IPS-15b (cell line): ENCODE data around the gene KIF5C.

ENCODE experiments used
- H3K27me3 ChIP-seq: one replicate; pipeline ENCODE4 v1.6.1; 2013; ENCODE audit warnings: low read length; ENCODE audit not compliant: control insufficient read depth, insufficient read depth
- H3K36me3 ChIP-seq: one replicate; pipeline ENCODE4 v1.6.1; 2013; ENCODE audit warnings: low read length; ENCODE audit not compliant: control insufficient read depth, insufficient read depth
- H3K4me1 ChIP-seq: one replicate; pipeline ENCODE4 v1.6.1; 2013; ENCODE audit warnings: mild to moderate bottlenecking, low read length; ENCODE audit not compliant: control insufficient read depth, insufficient read depth
- H3K4me3 ChIP-seq: one replicate; pipeline ENCODE4 v1.5.1; 2013; ENCODE audit warnings: low read depth, low read length
- H3K9ac ChIP-seq: one replicate; pipeline ENCODE4 v1.6.1; 2013; ENCODE audit warnings: low read depth, mild to moderate bottlenecking, low read length
- H3K9me3 ChIP-seq: one replicate; pipeline ENCODE4 v1.6.1; 2013; ENCODE audit warnings: mild to moderate bottlenecking, low read length; ENCODE audit not compliant: control insufficient read depth, insufficient read depth

KIF5C gene

GRCh38 chr2:148982282-148982681 is 107.3 kb downstream of the KIF5C start:
- Histone ChIP-seq H3K36me3 (peaks cover 5% of the 10 kb centered on the region), H3K4me3 (no peak overlapping the region), H3K9me3 (no peaks in the 10 kb centered on the region), H3K9ac (no peak overlapping the region), H3K4me1 (no peaks in the 10 kb centered on the region), H3K27me3 (no peaks in the 10 kb centered on the region)

GRCh38 chr2:148983896-148984295 is 108.9 kb downstream of the KIF5C start:
- Histone ChIP-seq H3K4me3 (no peak overlapping the region), H3K4me1 (no peaks in the 10 kb centered on the region), H3K36me3 (peaks cover 5% of the 10 kb centered on the region)

DNA sequence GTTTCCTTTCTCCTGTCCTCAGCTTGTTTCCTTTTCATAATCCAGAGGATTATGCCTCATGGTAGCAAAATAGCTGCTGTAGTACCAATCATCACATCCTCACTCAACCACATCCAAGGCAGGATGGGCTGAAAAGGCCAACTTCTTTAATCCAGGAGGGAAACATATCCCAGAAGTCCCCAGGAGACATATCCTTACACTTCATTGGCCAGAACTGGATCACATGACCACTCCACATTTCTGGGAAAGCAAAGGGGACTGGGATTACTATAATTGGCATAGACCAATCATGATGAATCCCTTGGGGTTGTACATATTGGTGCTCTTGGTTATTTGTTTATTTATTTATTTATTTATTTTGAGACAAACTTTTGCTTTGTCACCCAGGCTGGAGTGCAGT is 109.4 kb downstream of the KIF5C start:
- Histone ChIP-seq H3K36me3 (peaks cover 3% of the 10 kb centered on the region), H3K9me3 (no peaks in the 10 kb centered on the region), H3K4me1 (no peaks in the 10 kb centered on the region)

More at GRCh38 chr2:148983896-148984295, 108.9 kb downstream of the KIF5C start:
- Histone ChIP-seq H3K9ac (no peak overlapping the region), H3K9me3 (no peaks in the 10 kb centered on the region), H3K27me3 (no peaks in the 10 kb centered on the region)

GRCh38 chr2:148987286-148987685 is 112.3 kb downstream of the KIF5C start:
- no peak overlapping the region for H3K4me3 ChIP-seq
- H3K27me3 ChIP-seq: no peaks in the 10 kb centered on the region
- H3K9me3 ChIP-seq: no peaks in the 10 kb centered on the region
- no peaks in the 10 kb centered on the region for H3K4me1 ChIP-seq
- no peak overlapping the region for H3K9ac ChIP-seq
- peaks cover 6% of the 10 kb centered on the region for H3K36me3 ChIP-seq

More for the DNA sequence above, 109.4 kb downstream of the KIF5C start:
- Histone ChIP-seq H3K27me3 (no peaks in the 10 kb centered on the region), H3K9ac (no peak overlapping the region), H3K4me3 (no peak overlapping the region)

DNA sequence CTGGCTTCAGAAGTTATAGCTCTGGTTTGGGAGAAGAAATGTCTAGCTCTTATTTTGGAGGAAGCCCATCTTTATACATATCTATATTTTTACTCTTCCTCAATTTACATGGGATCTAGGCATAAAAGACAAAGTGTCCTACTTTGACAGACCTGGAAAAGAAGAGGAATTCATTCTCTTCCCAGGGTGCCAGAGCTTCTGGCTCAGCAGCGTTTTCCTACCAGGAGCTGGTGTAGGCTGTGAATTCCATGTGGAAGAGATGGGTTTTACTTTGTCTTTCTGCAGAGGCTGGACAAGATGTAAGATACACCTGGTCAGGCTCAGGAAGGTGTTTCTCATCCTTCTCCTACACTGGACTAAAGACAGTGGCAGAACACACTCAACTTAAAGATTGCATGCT is 113.3 kb downstream of the KIF5C start:
- Histone ChIP-seq H3K9me3 (no peaks in the 10 kb centered on the region), H3K27me3 (no peaks in the 10 kb centered on the region), H3K9ac (no peak overlapping the region), H3K36me3 (peaks cover 6% of the 10 kb centered on the region), H3K4me3 (no peak overlapping the region), H3K4me1 (no peaks in the 10 kb centered on the region)

GRCh38 chr2:148989882-148990493 is 115.0 kb downstream of the KIF5C start:
- H3K27me3 ChIP-seq: no peaks in the 10 kb centered on the region
- H3K36me3 ChIP-seq: peaks cover 13% of the 10 kb centered on the region
- H3K9ac ChIP-seq: no peak overlapping the region
- no peaks in the 10 kb centered on the region for H3K4me1 ChIP-seq
- no peaks in the 10 kb centered on the region for H3K9me3 ChIP-seq
- H3K4me3 ChIP-seq: no peak overlapping the region

DNA sequence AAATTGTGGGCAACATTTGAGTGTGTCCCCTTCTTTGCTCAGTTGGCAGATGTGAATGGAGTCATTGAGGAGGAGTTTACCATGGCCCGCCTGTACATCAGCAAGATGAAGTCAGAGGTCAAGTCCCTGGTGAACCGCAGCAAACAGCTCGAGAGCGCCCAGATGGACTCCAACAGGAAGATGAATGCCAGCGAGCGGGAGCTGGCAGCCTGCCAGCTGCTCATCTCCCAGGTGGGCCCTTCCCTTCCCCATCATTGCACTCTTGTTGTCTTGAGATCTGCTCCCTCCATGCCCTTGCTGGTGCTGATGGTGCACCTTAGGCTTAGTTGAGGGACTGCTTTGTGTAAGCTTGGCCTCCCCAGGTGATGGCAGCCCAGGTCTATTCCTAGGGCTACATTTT is 115.9 kb downstream of the KIF5C start:
- Histone ChIP-seq H3K4me1 (no peaks in the 10 kb centered on the region), H3K36me3 (peaks cover 13% of the 10 kb centered on the region), H3K9me3 (no peaks in the 10 kb centered on the region), H3K4me3 (no peak overlapping the region), H3K27me3 (no peaks in the 10 kb centered on the region), H3K9ac (no peak overlapping the region)

- H3K9ac ChIP-seq: no peak overlapping the region
- H3K36me3 ChIP-seq: peaks cover 13% of the 10 kb centered on the region
- H3K4me1 ChIP-seq: no peaks in the 10 kb centered on the region
- no peak overlapping the region for H3K4me3 ChIP-seq
- H3K27me3 ChIP-seq: no peaks in the 10 kb centered on the region
- no peaks in the 10 kb centered on the region for H3K9me3 ChIP-seq
These were observed 117.4 kb downstream of the KIF5C start for GRCh38 chr2:148992448-148992847.

DNA sequence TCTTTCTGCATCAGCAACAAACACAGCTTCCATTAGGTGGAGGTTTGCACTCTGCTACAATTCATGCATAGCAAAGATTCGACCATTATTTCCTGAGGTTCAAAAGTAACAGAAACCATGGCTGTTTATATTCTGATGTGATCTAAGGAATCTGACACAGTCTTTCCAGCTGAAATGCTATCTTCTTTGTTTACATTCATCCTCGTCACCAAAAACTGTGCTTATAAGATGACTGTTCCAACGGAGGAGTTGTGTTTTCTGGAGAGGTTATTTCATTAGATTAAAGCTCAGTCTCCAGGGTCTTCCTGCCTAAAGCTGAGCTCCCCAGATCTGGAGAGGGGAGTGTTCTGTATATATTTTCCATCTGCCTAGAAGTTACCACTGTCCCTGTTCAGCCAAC is 118.3 kb downstream of the KIF5C start:
- Histone ChIP-seq H3K27me3 (no peaks in the 10 kb centered on the region), H3K4me3 (no peak overlapping the region), H3K36me3 (peaks cover 15% of the 10 kb centered on the region), H3K9me3 (no peaks in the 10 kb centered on the region), H3K4me1 (no peaks in the 10 kb centered on the region), H3K9ac (no peak overlapping the region)

- Histone ChIP-seq H3K9me3 (no peaks in the 10 kb centered on the region), H3K36me3 (peaks cover 17% of the 10 kb centered on the region), H3K9ac (no peak overlapping the region), H3K4me1 (peaks cover 6% of the 10 kb centered on the region), H3K4me3 (no peak overlapping the region), H3K27me3 (no peaks in the 10 kb centered on the region)
These were observed 119.3 kb downstream of the KIF5C start for GRCh38 chr2:148994341-148994740.

GRCh38 chr2:148996805-148997204 is 121.8 kb downstream of the KIF5C start:
- H3K9me3 ChIP-seq: no peaks in the 10 kb centered on the region

GRCh38 chr2:148998165-148998830 is 123.3 kb downstream of the KIF5C start:
- no peaks in the 10 kb centered on the region for H3K27me3 ChIP-seq
- H3K4me1 ChIP-seq: peaks cover 21% of the 10 kb centered on the region
- H3K9me3 ChIP-seq: peaks cover 4% of the 10 kb centered on the region
- H3K4me3 ChIP-seq: no peak overlapping the region
- H3K36me3 ChIP-seq: peaks cover 29% of the 10 kb centered on the region
- H3K9ac ChIP-seq: no peak overlapping the region

More at GRCh38 chr2:148996805-148997204, 121.8 kb downstream of the KIF5C start:
- Histone ChIP-seq H3K36me3 (peaks cover 16% of the 10 kb centered on the region), H3K4me3 (no peak overlapping the region), H3K9ac (no peak overlapping the region), H3K27me3 (no peaks in the 10 kb centered on the region), H3K4me1 (peaks cover 21% of the 10 kb centered on the region)
